H1 (cell line): ENCODE results near the gene SLC6A12. TPM values are rescaled to one million over a fixed set of nuclear protein-coding genes. Genes with fewer than 3 reads are reported as not detected.
A peak's percentile ranks its signal among the peaks of the same experiment; 100 is the strongest.

ENCODE experiments used
- CTCF ChIA-PET: fragments of 300-600 bp; sonication (Branson Sonifier 250); formaldehyde crosslinking; loops from one replicate; lab custom pipeline; 2021; ENCODE audit not compliant: partially characterized antibody; lab: Charles Lee
- POLR2A ChIA-PET: fragments of 300-600 bp; sonication (Branson Sonifier 250); formaldehyde crosslinking; loops from one replicate; lab custom pipeline; 2021; ENCODE audit warnings: inconsistent platforms; ENCODE audit not compliant: partially characterized antibody; lab: Charles Lee
- DNase-seq, 2 experiments: peaks; one replicate each; pipeline versions ENCODE4 v3.0.0 to v3.0.0-alpha.2; 2010 to 2022; ENCODE audit warnings: low spot score in 2 of 2, low read depth in 1 of 2, mixed read lengths in 1 of 2
- FAIRE-seq: peaks from 2 replicates; lab custom pipeline; 2011; peaks lifted over from hg19 to GRCh38; lab: Jason Lieb, UNC
- H2AFZ ChIP-seq: 2 replicates; pipeline ENCODE4 v1.8.1; 2012; ENCODE audit warnings: low read length, inconsistent platforms
- H2AK5ac ChIP-seq: 2 replicates; pipeline ENCODE4 v1.6.1; 2013; ENCODE audit warnings: low read depth, low read length
- H2BK120ac ChIP-seq: replicated peaks from 2 replicates; pipeline ENCODE3; 2013; ENCODE audit warnings: low read depth, low read length, inconsistent platforms
- H2BK12ac ChIP-seq: 2 replicates; pipeline ENCODE4 v1.6.1; 2013; ENCODE audit warnings: low read depth, low read length
- H2BK15ac ChIP-seq: 2 replicates; pipeline ENCODE4 v1.6.1; 2013; ENCODE audit warnings: low read length
- H2BK20ac ChIP-seq: 2 replicates; pipeline ENCODE4 v1.6.1; 2013; ENCODE audit warnings: low read length
- H2BK5ac ChIP-seq: 2 replicates; pipeline ENCODE4 v1.6.1; 2013; ENCODE audit warnings: low read depth, low read length
- H3K14ac ChIP-seq: 2 replicates; pipeline ENCODE4 v1.6.1; 2013; ENCODE audit warnings: inconsistent platforms; ENCODE audit not compliant: insufficient read length
- H3K18ac ChIP-seq: 2 replicates; pipeline ENCODE4 v1.6.1; 2013; ENCODE audit warnings: low read length; ENCODE audit errors: extremely low read depth
- H3K23ac ChIP-seq: 2 replicates; pipeline ENCODE4 v1.6.1; 2013; ENCODE audit warnings: inconsistent platforms; ENCODE audit not compliant: insufficient read length
- H3K23me2 ChIP-seq: 2 replicates; pipeline ENCODE4 v1.6.1; 2013; ENCODE audit warnings: low read depth, low read length
- H3K27ac ChIP-seq: 2 replicates; pipeline ENCODE4 v1.6.1; 2011; ENCODE audit warnings: low read depth, low read length, inconsistent platforms
- H3K27me3 ChIP-seq, 4 experiments: replicated peaks in 1 of 4; 1 replicate in 1 of 4; 2 replicates in 3 of 4; pipeline versions ENCODE4 v1.6.1 to v1.8.1; 2011 to 2013; ENCODE audit warnings: low read length in 3 of 4, mild to moderate bottlenecking in 3 of 4, inconsistent platforms in 2 of 4, mixed read lengths in 2 of 4, moderate library complexity in 1 of 4; ENCODE audit not compliant: control insufficient read depth in 3 of 4, insufficient read depth in 3 of 4; ENCODE audit errors: extremely low read depth in 1 of 4
- H3K36me3 ChIP-seq, 4 experiments: 2 replicates each; pipeline versions ENCODE4 v1.6.1 to v1.8.1; 2011 to 2013; ENCODE audit warnings: mild to moderate bottlenecking in 4 of 4, low read length in 3 of 4, moderate library complexity in 2 of 4, control low read depth in 1 of 4, inconsistent platforms in 1 of 4; ENCODE audit not compliant: insufficient read depth in 4 of 4, control insufficient read depth in 2 of 4
- H3K4ac ChIP-seq: replicated peaks from 2 replicates; pipeline ENCODE3; 2013; ENCODE audit warnings: low read length, low read depth, mixed read lengths, inconsistent platforms; ENCODE audit not compliant: insufficient read length
- H3K4me1 ChIP-seq, 4 experiments: replicated peaks in 1 of 4; 1 replicate in 1 of 4; 2 replicates in 3 of 4; pipeline versions ENCODE4 v1.6.1 to v1.8.1; 2011 to 2013; ENCODE audit warnings: low read length in 3 of 4, inconsistent platforms in 2 of 4, mixed read lengths in 1 of 4; ENCODE audit not compliant: insufficient read depth in 4 of 4, control insufficient read depth in 3 of 4
- H3K4me2 ChIP-seq, 2 experiments: 2 replicates each; pipeline versions ENCODE4 v1.6.1 to v1.8.1; 2011 to 2013; ENCODE audit warnings: low read depth in 2 of 2, low read length in 2 of 2, control low read depth in 1 of 2, inconsistent platforms in 1 of 2, mild to moderate bottlenecking in 1 of 2; ENCODE audit not compliant: insufficient read depth in 1 of 2
- H3K4me3 ChIP-seq, 4 experiments: fragments of 200-600, 300-600 bp in 1 of 4; sonication (generic), shearing (Covaris generic), sonication (Bioruptor Twin) in 1 of 4; 2 replicates each; pipeline versions ENCODE4 v1.5.1 to v1.8.1; 2011 to 2016; ENCODE audit warnings: low read length in 4 of 4, low read depth in 3 of 4, control low read depth in 2 of 4, inconsistent platforms in 2 of 4, mild to moderate bottlenecking in 2 of 4, mixed read lengths in 1 of 4, moderate library complexity in 1 of 4; ENCODE audit not compliant: insufficient read depth in 2 of 4; ENCODE audit errors: extremely low read depth in 1 of 4
- H3K56ac ChIP-seq: replicated peaks from 2 replicates; pipeline ENCODE3; 2013; ENCODE audit warnings: low read depth, mild to moderate bottlenecking, mixed read lengths, low read length, inconsistent platforms; ENCODE audit not compliant: insufficient read length
- H3K79me1 ChIP-seq: 2 replicates; pipeline ENCODE4 v1.6.1; 2013; ENCODE audit warnings: low read depth, low read length, control low read depth
- H3K79me2 ChIP-seq, 2 experiments: 2 replicates each; pipeline versions ENCODE4 v1.6.1 to v1.8.1; 2012 to 2013; ENCODE audit warnings: low read length in 2 of 2, mild to moderate bottlenecking in 2 of 2, inconsistent platforms in 1 of 2; ENCODE audit not compliant: insufficient read depth in 2 of 2, control insufficient read depth in 1 of 2
- H3K9ac ChIP-seq, 4 experiments: replicated peaks in 1 of 4; 1 replicate in 1 of 4; 2 replicates in 3 of 4; pipeline versions ENCODE4 v1.6.1 to v1.8.1; 2011 to 2013; ENCODE audit warnings: low read depth in 3 of 4, low read length in 3 of 4, control low read depth in 2 of 4, mild to moderate bottlenecking in 2 of 4, moderate library complexity in 2 of 4, inconsistent platforms in 1 of 4; ENCODE audit errors: extremely low read depth in 1 of 4
- H3K9me3 ChIP-seq, 2 experiments: 2 replicates each; pipeline versions ENCODE4 v1.6.1 to v1.8.1; 2012 to 2013; ENCODE audit warnings: mild to moderate bottlenecking in 2 of 2, moderate library complexity in 2 of 2, control low read depth in 1 of 2, inconsistent platforms in 1 of 2, low read depth in 1 of 2, low read length in 1 of 2, mixed read lengths in 1 of 2; ENCODE audit not compliant: insufficient read depth in 2 of 2
- H4K20me1 ChIP-seq, 2 experiments: replicated peaks in 1 of 2; 2 replicates each; pipeline versions ENCODE3 to v1.8.1; 2011 to 2013; ENCODE audit warnings: inconsistent platforms in 2 of 2, low read length in 2 of 2, mild to moderate bottlenecking in 1 of 2; ENCODE audit not compliant: insufficient read depth in 2 of 2, control insufficient read depth in 1 of 2
- H4K5ac ChIP-seq: 2 replicates; pipeline ENCODE4 v1.6.1; 2013; ENCODE audit warnings: low read length, low read depth, mixed read lengths, inconsistent platforms; ENCODE audit not compliant: insufficient read length
- H4K8ac ChIP-seq: 2 replicates; pipeline ENCODE4 v1.8.0; 2013; ENCODE audit warnings: mild to moderate bottlenecking, moderate library complexity, low read length, inconsistent platforms; ENCODE audit not compliant: insufficient read depth; ENCODE audit errors: extremely low read depth
- H4K91ac ChIP-seq: replicated peaks from 2 replicates; pipeline ENCODE3; 2013; ENCODE audit warnings: low read length, mixed read lengths, inconsistent platforms; ENCODE audit not compliant: insufficient read length
- CREB1 ChIP-seq: IDR thresholded peaks from 2 replicates; pipeline ENCODE4 v1.6.1; 2012; ENCODE audit warnings: inconsistent platforms
- CTBP2 ChIP-seq: IDR thresholded peaks from 2 replicates; pipeline ENCODE4 v1.7.0; 2011; ENCODE audit warnings: borderline replicate concordance, mild to moderate bottlenecking, moderate library complexity, mixed read lengths, low read length; ENCODE audit not compliant: insufficient read depth, insufficient read length
- JUND ChIP-seq: IDR thresholded peaks from 2 replicates; pipeline ENCODE4 v1.6.1; 2011; ENCODE audit warnings: mild to moderate bottlenecking, improper control_type of control experiment, low read length
- MAFK ChIP-seq: IDR thresholded peaks from 2 replicates; pipeline ENCODE4 v1.6.1; 2012; ENCODE audit warnings: low read depth, mild to moderate bottlenecking, improper control_type of control experiment, low read length
- TBP ChIP-seq: IDR thresholded peaks from 2 replicates; pipeline ENCODE4 v1.6.1; 2011; ENCODE audit warnings: low read depth, low read length, improper control_type of control experiment
- ZNF274 ChIP-seq: IDR thresholded peaks from 2 replicates; pipeline ENCODE4 v1.7.0; 2012; ENCODE audit warnings: low read length, borderline replicate concordance; ENCODE audit errors: extremely low read depth
- WGBS, 2 experiments: shearing (Covaris generic) in 1 of 2; methylation state at CpG; one replicate each; pipeline versions ENCODE4 v1.1.6 to v1.1.7; 2013 to 2015; ENCODE audit warnings: low lambda C conversion rate in 2 of 2, mixed read lengths in 2 of 2, inconsistent platforms in 1 of 2, low coverage in 1 of 2, missing lambda C conversion rate in 1 of 2; ENCODE audit not compliant: insufficient replicate concordance in 2 of 2, insufficient coverage in 1 of 2, insufficient read length in 1 of 2; ENCODE audit errors: extremely low coverage in 1 of 2, missing lambda C conversion rate in 1 of 2; 5-methylcytosine and 5-hydroxymethylcytosine counted together
- polyA plus RNA-seq, 7 experiments: library from polyadenylated mRNA; depleted of rRNA in 3 of 7; stranded (reverse) in 5 of 7; unstranded in 2 of 7; fragments of >200 nt in 5 of 7; fragments of 200-250 nt in 2 of 7; gene quantifications; 1 replicate in 5 of 7; 2 replicates in 1 of 7; 4 replicates in 1 of 7; pipeline versions ENCODE4 v1.2.1 to v1.2.3, GENCODE V29; 2011 to 2013; ENCODE audit warnings: missing spikeins in 2 of 7, mixed read lengths in 2 of 7
- total RNA-seq: library from RNA; stranded (reverse); fragmentation: NEBNext Ultra II Directional; extraction: Animal tissue kit (Norgen Biotek cat#: 25700); gene quantifications from 2 replicates; pipeline ENCODE4 v1.2.1, GENCODE V29; 2021

The SLC6A12 gene
- total and polyA plus RNA-seq, 2 of the 8 experiments (the other 6 are each of a cell fraction or from before 2014, with no cell fraction given): 0.70 to 1.1 TPM

- Histone ChIP-seq H3K79me1 (no peaks in the 10 kb centered on the region), H3K4me1 (peaks cover 0 to 18% (median 9%) of the 10 kb centered on the region in 4 experiments; a peak in 5 of 7 replicates), H3K27ac (no peak overlapping the region), H2BK5ac (no peak overlapping the region), H4K8ac (no peak overlapping the region), H3K36me3 (no peaks in the 10 kb centered on the region), H3K4ac (no peak overlapping the region), H2AFZ (no peak overlapping the region), H3K14ac (no peak overlapping the region), H3K56ac (no peak overlapping the region), H2BK15ac (peak overlapping the region; percentile 54), H4K5ac (no peak overlapping the region), H3K4me2 (no peak overlapping the region), H3K9ac (no peak overlapping the region), H3K27me3 (no peaks in the 10 kb centered on the region; a peak in 1 of 7 replicates), H2AK5ac (no peak overlapping the region), H3K23ac (no peak overlapping the region), H4K91ac (no peak overlapping the region), H2BK120ac (no peak overlapping the region), H3K4me3 (no peak overlapping the region), H4K20me1 (no peaks in the 10 kb centered on the region), H3K79me2 (no peaks in the 10 kb centered on the region), H3K9me3 (no peaks in the 10 kb centered on the region), H2BK12ac (0 out of 2 replicates have a peak overlapping the region, but pooled peaks have one; percentile 42), H3K18ac (no peak overlapping the region), H2BK20ac (peak overlapping the region; percentile 75; the same call in 1 of the 2 replicates), H3K23me2 (no peaks in the 10 kb centered on the region)
- WGBS, 2 experiments: 80% methylated on average over 9 of the region's 9 CpGs; no CpG with 5 or more reads in 1 of the 2 experiments
- TF ChIP-seq CTBP2 (no peak), JUND (peak; percentile 45; the same call in 1 of the 2 replicates), CREB1 (no peak), ZNF274 (no peak), TBP (no peak), MAFK (no peak)
- POLR2A ChIA-PET: interaction anchor here (2.5 kb wide), 1 partner anchor 25 kb away, joined by 6 read pairs; no protein-coding TSS in a partner anchor
- CTCF ChIA-PET: interaction anchor here (1.1 to 8.0 kb wide), 7 partner anchors 20 to 79 kb away, joined by 3 to 51 read pairs (median 6); no protein-coding TSS in a partner anchor
- DNase-seq: no peak
- FAIRE-seq: no peak
Measured at GRCh38 chr12:147242-147641, 66.7 kb downstream of the SLC6A12 start.
